Astrocyte of the spinal cord (primary cell): ENCODE results near the gene GNE.
"Not testable (repeated sequence)": the region's sequence is repeated elsewhere in the genome, so short reads cannot be mapped to it uniquely, and the experiment has no call there.

Experiments
- DNase-seq: peaks from one replicate; pipeline ENCODE4 v3.0.0; 2011; ENCODE audit warnings: low read depth, low spot score
- H3K4me3 ChIP-seq: 2 replicates; pipeline ENCODE4 v1.5.1; 2011; ENCODE audit warnings: low read depth, mild to moderate bottlenecking, low read length, moderate library complexity
- CTCF ChIP-seq: IDR thresholded peaks from 2 replicates; pipeline ENCODE4 v1.5.1; 2012; ENCODE audit warnings: low read depth, mild to moderate bottlenecking, low read length, inconsistent platforms
- in situ Hi-C: cut with HindIII; loops from 2 replicates; pipeline ENCODE4 v1.10.0; 2017; ENCODE audit warnings: low sequenced_read_pairs

GNE gene

GRCh38 chr9:36258208-36258995, at the start of gene GNE:
Gene GNE (minus strand): TSS chr9:36258448. CDS start chr9:36249355, 9,093 bp downstream.
- H3K4me3 ChIP-seq = peak within 1 kb of the TSS; percentile 75
- DNase-seq = peak; percentile 96
- in situ Hi-C loops = no loop called here
- TF ChIP-seq CTCF = no peak

- in situ Hi-C loops = no loop called here
- TF ChIP-seq CTCF = no peak
Observed at GRCh38 chr9:36306471-36307306, 48.4 kb upstream of the GNE start.

GRCh38 chr9:36304366-36304765, 46.1 kb upstream of the GNE start:
- DNase-seq, in situ Hi-C loops: not testable (repeated sequence)

More at GRCh38 chr9:36306471-36307306, 48.4 kb upstream of the GNE start:
- peak; percentile 8 for DNase-seq
- H3K4me3 ChIP-seq = no peak overlapping the region

GRCh38 chr9:36301227-36301626, 43.0 kb upstream of the GNE start:
- no peak for TF ChIP-seq CTCF
- DNase-seq = no peak
- H3K4me3 ChIP-seq = no peak overlapping the region
- in situ Hi-C loops = no loop called here

More at GRCh38 chr9:36304366-36304765, 46.1 kb upstream of the GNE start:
- not testable (repeated sequence) for H3K4me3 ChIP-seq

GRCh38 chr9:36298566-36298965, 40.3 kb upstream of the GNE start:
- in situ Hi-C loops = no loop called here
- H3K4me3 ChIP-seq = no peak overlapping the region
- peak; percentile 35 for DNase-seq
- TF ChIP-seq CTCF = no peak

GRCh38 chr9:36297798-36298197, 39.5 kb upstream of the GNE start:
- TF ChIP-seq CTCF = no peak
- H3K4me3 ChIP-seq = no peak overlapping the region
- in situ Hi-C loops = no loop called here
- DNase-seq = no peak

- H3K4me3 ChIP-seq, in situ Hi-C loops, DNase-seq: not testable (repeated sequence)
Observed at GRCh38 chr9:36294996-36295395, 36.7 kb upstream of the GNE start.
